PFSK-1 (cell line): Measurements from ENCODE around the gene SLC9A5.

Experiments
- FOXP2 ChIP-seq: optimal IDR thresholded peaks from 2 replicates; pipeline ENCODE3; 2011; ENCODE audit warnings: borderline replicate concordance, control low read depth, inconsistent platforms; ENCODE audit not compliant: insufficient read depth; ENCODE audit errors: extremely low read length, extremely low read depth
- POLR2AphosphoS5 ChIP-seq: IDR thresholded peaks from 2 replicates; pipeline ENCODE4 v1.6.1; 2012; ENCODE audit warnings: low read depth, mild to moderate bottlenecking, control low read depth, low read length, moderate library complexity
- SIN3A ChIP-seq: IDR thresholded peaks from 2 replicates; pipeline ENCODE4 v1.6.1; 2012; ENCODE audit warnings: mild to moderate bottlenecking, low read length, moderate library complexity, borderline replicate concordance; ENCODE audit not compliant: insufficient read depth
- TAF1 ChIP-seq: IDR thresholded peaks from 2 replicates; pipeline ENCODE4 v1.6.1; 2012; ENCODE audit warnings: low read length, control low read depth, borderline replicate concordance; ENCODE audit not compliant: insufficient read depth
- TF ChIP-seq, protein P1 (sequence below), 2 experiments: IDR thresholded peaks; 2 replicates each; pipeline versions ENCODE4 v1.6.1 to v1.8.0; 2011 to 2012; ENCODE audit warnings: low read depth in 2 of 2, low read length in 2 of 2, control low read depth in 1 of 2, inconsistent platforms in 1 of 2, mild to moderate bottlenecking in 1 of 2, moderate library complexity in 1 of 2; ENCODE audit not compliant: insufficient read depth in 1 of 2

The SLC9A5 gene

DNA sequence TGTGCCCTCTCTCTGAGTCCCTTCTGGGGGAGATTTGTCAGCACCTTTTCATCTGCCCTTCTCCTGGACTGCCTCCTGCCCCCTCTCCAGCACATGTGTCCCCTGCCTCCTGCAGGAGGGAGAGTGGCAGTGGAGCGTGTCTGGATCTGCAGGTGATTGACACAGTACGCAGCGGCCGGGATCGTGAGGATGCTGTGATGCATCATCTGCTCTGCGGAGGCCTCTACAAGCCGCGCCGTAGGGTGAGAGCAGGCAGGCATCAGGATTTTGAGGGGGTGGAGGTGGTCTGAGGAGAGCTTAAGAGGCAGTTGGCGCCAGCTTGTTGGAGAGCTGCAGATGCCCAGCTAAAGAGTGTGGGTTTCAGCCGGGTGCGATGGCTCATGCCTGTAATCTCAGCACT is 10.9 kb downstream of the SLC9A5 start:
- TF ChIP-seq, protein P1, sequence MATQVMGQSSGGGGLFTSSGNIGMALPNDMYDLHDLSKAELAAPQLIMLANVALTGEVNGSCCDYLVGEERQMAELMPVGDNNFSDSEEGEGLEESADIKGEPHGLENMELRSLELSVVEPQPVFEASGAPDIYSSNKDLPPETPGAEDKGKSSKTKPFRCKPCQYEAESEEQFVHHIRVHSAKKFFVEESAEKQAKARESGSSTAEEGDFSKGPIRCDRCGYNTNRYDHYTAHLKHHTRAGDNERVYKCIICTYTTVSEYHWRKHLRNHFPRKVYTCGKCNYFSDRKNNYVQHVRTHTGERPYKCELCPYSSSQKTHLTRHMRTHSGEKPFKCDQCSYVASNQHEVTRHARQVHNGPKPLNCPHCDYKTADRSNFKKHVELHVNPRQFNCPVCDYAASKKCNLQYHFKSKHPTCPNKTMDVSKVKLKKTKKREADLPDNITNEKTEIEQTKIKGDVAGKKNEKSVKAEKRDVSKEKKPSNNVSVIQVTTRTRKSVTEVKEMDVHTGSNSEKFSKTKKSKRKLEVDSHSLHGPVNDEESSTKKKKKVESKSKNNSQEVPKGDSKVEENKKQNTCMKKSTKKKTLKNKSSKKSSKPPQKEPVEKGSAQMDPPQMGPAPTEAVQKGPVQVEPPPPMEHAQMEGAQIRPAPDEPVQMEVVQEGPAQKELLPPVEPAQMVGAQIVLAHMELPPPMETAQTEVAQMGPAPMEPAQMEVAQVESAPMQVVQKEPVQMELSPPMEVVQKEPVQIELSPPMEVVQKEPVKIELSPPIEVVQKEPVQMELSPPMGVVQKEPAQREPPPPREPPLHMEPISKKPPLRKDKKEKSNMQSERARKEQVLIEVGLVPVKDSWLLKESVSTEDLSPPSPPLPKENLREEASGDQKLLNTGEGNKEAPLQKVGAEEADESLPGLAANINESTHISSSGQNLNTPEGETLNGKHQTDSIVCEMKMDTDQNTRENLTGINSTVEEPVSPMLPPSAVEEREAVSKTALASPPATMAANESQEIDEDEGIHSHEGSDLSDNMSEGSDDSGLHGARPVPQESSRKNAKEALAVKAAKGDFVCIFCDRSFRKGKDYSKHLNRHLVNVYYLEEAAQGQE (IDR thresholded peaks at IDR 0.05; ENCODE audit: insufficient read depth in 1 of 2, low read depth in 2 of 2, low read length in 2 of 2), result no peak
- TF ChIP-seq TAF1 (no peak), SIN3A (no peak)

DNA sequence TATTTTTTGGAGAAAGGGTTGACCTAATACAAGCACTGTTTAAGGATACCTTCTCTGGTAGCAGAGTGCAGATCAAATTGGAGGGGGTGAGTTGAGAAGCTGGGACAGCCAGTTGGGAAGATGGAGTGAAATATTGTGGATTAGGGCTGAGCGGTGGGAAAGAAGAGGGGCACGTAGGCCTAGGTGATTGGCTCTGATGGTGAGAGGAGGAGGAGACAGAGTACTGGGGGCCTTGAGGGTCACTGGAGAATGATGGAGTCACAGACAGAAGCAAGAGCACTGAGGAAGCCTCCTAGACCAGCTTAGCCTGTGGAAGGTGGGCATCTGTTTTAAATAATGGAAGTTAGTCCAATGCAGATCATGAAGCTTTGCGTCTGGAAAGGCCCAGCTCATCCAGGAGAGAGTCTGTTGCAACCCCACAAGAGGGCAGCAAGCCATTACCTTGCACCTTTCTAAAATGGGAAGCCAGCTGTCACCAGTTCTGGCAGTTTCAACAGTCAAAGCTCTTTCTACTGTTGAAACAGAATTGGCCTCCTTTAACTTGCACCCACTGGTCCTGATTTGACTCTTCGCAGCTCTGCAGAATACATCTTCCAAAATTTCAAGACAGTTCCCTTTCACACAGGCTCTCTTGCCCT is 11.8 kb downstream of the SLC9A5 start:
- TF ChIP-seq, protein P1 (IDR thresholded peaks at IDR 0.05; ENCODE audit: insufficient read depth in 1 of 2, low read depth in 2 of 2, low read length in 2 of 2), result no peak
- TF ChIP-seq FOXP2 (no peak), TAF1 (no peak), POLR2AphosphoS5 (no peak), SIN3A (no peak)

DNA sequence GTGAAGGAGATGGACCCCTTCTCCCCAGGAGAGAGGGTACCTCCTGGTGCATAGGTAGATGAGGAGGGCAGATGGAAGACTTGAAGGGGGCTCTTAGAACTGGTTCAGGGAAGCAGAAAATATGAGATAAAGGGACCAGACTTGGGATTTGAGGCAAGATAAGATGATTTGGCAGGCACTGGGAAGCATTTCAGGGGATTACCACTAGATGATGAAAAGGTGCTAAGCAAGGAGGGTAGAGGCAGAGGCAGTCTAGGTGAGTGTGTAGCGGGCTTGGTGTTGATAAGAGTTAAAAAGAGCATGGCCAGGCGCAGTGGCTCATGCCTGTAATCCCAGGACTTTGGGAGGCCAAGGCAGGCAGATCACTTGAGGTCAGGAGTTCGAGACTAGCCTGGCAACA is 14.4 kb downstream of the SLC9A5 start:
- TF ChIP-seq TAF1 (no peak), FOXP2 (no peak), SIN3A (no peak), POLR2AphosphoS5 (no peak)
- TF ChIP-seq, protein P1 (IDR thresholded peaks at IDR 0.05; ENCODE audit: insufficient read depth in 1 of 2, low read depth in 2 of 2, low read length in 2 of 2), result no peak

DNA sequence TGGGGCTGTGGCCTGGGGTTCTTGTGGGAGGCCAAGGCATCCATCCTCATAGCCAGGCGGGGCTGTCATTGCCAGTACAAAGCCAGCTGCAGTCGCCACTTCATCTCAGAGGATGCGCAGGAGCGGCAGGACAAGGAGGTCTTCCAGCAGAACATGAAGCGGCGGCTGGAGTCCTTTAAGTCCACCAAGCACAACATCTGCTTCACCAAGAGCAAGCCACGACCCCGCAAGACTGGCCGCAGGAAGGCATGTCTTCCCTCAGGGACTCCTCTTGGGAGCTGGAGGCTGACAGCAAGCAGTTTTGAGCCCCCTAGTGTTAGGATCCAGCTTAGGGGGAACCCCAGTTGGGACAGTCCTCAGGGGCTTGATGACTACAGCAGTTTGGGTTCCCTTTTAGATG is 15.5 kb downstream of the SLC9A5 start:
- TF ChIP-seq POLR2AphosphoS5 (no peak), TAF1 (no peak), FOXP2 (no peak), SIN3A (no peak)
- TF ChIP-seq, protein P1 (IDR thresholded peaks at IDR 0.05; ENCODE audit: insufficient read depth in 1 of 2, low read depth in 2 of 2, low read length in 2 of 2), result no peak

DNA sequence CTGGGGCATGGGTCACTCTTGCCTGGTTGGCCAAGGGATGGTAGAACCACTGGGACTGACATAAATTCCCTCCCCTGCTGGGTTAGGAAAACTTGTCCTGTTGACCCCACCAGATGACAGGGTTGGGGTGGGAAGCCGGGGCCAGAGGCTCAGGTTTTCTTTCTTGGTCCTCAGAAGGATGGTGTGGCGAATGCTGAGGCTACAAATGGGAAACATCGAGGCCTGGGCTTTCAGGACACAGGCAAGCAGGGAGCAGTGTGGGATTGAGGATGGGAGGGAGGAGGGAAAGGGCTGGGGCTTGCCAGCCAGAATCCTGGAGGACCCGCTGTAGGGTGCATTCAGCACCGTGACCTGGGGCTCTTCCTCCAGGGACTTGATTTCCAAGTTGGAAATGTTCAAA is 16.1 kb downstream of the SLC9A5 start:
- TF ChIP-seq, protein P1 (IDR thresholded peaks at IDR 0.05; ENCODE audit: insufficient read depth in 1 of 2, low read depth in 2 of 2, low read length in 2 of 2), result no peak
- TF ChIP-seq SIN3A (no peak), FOXP2 (no peak), TAF1 (no peak), POLR2AphosphoS5 (no peak)
